ENCODE results near the gene IL36G.

- TF ChIP-seq CTCF (IDR thresholded peaks at IDR 0.05 in 8 of 11, conservative IDR thresholded peaks at IDR 0.05 in 3 of 11), result no peak
- no peak for TF ChIP-seq POLR2A (IDR thresholded peaks at IDR 0.05)
- TF ChIP-seq POLR2AphosphoS5 (IDR thresholded peaks at IDR 0.05), result no peak
Measured at GRCh38 chr2:113010088-113010487, 32.3 kb downstream of the IL36G start.

All from spleen (tissue), 7 donors.